HepG2 (cell line): ENCODE data around the gene ZNF821. TPM values are rescaled to one million over a fixed set of nuclear protein-coding genes. Genes with fewer than 3 reads are reported as not detected.
A peak's percentile ranks its signal among the peaks of the same experiment; 100 is the strongest.

Experiments
- ARID2 ChIP-seq: sonication (generic); formaldehyde crosslinking; IDR thresholded peaks from 2 replicates; pipeline ENCODE4 v1.8.1; 2022; ENCODE audit warnings: mild to moderate bottlenecking, missing genetic modification reagents, borderline replicate concordance
- BHLHE40 ChIP-seq: IDR thresholded peaks from 2 replicates; pipeline ENCODE4 v1.6.1; 2011; ENCODE audit warnings: low read length, improper control_type of control experiment
- DR1 ChIP-seq: sonication (generic); formaldehyde crosslinking; IDR thresholded peaks from 2 replicates; pipeline ENCODE4 v1.8.0; 2021; ENCODE audit warnings: mild to moderate bottlenecking, missing genetic modification reagents, inconsistent platforms
- E2F1 ChIP-seq: sonication (generic); formaldehyde crosslinking; IDR thresholded peaks from 2 replicates; pipeline ENCODE4 v1.5.0; 2020; ENCODE audit warnings: missing genetic modification reagents
- FOXJ3 ChIP-seq: sonication (generic); formaldehyde crosslinking; IDR thresholded peaks from 2 replicates; pipeline ENCODE4 v1.4.0; 2020; ENCODE audit warnings: missing genetic modification reagents, mild to moderate bottlenecking, borderline replicate concordance
- KLF11 ChIP-seq: IDR thresholded peaks from 2 replicates; pipeline ENCODE4 v1.6.1; 2016; ENCODE audit warnings: missing compliant biosample characterization
- MBNL3 ChIP-seq: fragments of 250-450 bp; sonication (Bioruptor Pico); conservative IDR thresholded peaks from 2 replicates; pipeline ENCODE4 v1.8.0; 2022; ENCODE audit warnings: mild to moderate bottlenecking, inconsistent platforms
- MTERF4 ChIP-seq: sonication (generic); formaldehyde crosslinking; IDR thresholded peaks from 2 replicates; pipeline ENCODE4 v1.8.0; 2023; ENCODE audit warnings: mild to moderate bottlenecking, missing genetic modification reagents
- NFATC3 ChIP-seq: sonication (generic); formaldehyde crosslinking; IDR thresholded peaks from 2 replicates; pipeline ENCODE4 v1.5.1; 2020; ENCODE audit warnings: mild to moderate bottlenecking, missing genetic modification reagents
- SMAD3 ChIP-seq: sonication (generic); formaldehyde crosslinking; IDR thresholded peaks from 2 replicates; pipeline ENCODE4 v1.4.0; 2020; ENCODE audit warnings: missing genetic modification reagents
- SMARCC2 ChIP-seq: fragments of 450-650 bp; IDR thresholded peaks from 2 replicates; pipeline ENCODE4 v1.6.1; 2017; ENCODE audit warnings: antibody characterized with exemption, mild to moderate bottlenecking
- SNRNP70 ChIP-seq: fragments of 200-400 bp; formaldehyde crosslinking; IDR thresholded peaks from 2 replicates; pipeline ENCODE4 v1.6.1; 2017; ENCODE audit warnings: mild to moderate bottlenecking, low read depth, low read length, moderate library complexity
- SYNCRIP ChIP-seq: fragments of 200-400 bp; formaldehyde crosslinking; IDR thresholded peaks from 2 replicates; pipeline ENCODE4 v1.6.1; 2018; ENCODE audit warnings: mild to moderate bottlenecking, low read depth, low read length; ENCODE audit not compliant: insufficient read depth
- TGIF2 ChIP-seq: IDR thresholded peaks from 2 replicates; pipeline ENCODE4 v1.6.1; 2016; ENCODE audit warnings: control low read depth, missing compliant biosample characterization
- ZBTB2 ChIP-seq: sonication (generic); formaldehyde crosslinking; IDR thresholded peaks from 2 replicates; pipeline ENCODE4 v1.8.0; 2022; ENCODE audit warnings: low read depth, missing genetic modification reagents
- ZNF782 ChIP-seq: sonication (generic); formaldehyde crosslinking; IDR thresholded peaks from 2 replicates; pipeline ENCODE4 v1.4.0; 2020; ENCODE audit warnings: missing genetic modification reagents, mild to moderate bottlenecking, borderline replicate concordance
- ZNF891 ChIP-seq: sonication (generic); formaldehyde crosslinking; IDR thresholded peaks from 2 replicates; pipeline ENCODE4 v1.5.0; 2020; ENCODE audit warnings: mild to moderate bottlenecking, missing genetic modification reagents
- polyA plus RNA-seq, 8 experiments: library from polyadenylated mRNA; depleted of rRNA in 3 of 8; stranded (reverse) in 7 of 8; unstranded in 1 of 8; fragments of >200 nt; fragmentation: Illumina TruSeq in 4 of 8; extraction: Trizol in 4 of 8; gene quantifications; 2 replicates each; pipeline versions ENCODE4 v1.2.1 to v1.2.3, GENCODE V29; 2011 to 2016; ENCODE audit warnings: low read depth in 4 of 8, missing spikeins in 1 of 8, mixed read lengths in 1 of 8; ENCODE audit not compliant: insufficient read depth in 1 of 8
- total RNA-seq, 5 experiments: library from RNA; depleted of rRNA; stranded (reverse); fragments of >200 nt; fragmentation: Illumina TruSeq; extraction: Trizol; gene quantifications; 2 replicates each; pipeline ENCODE4 v1.2.3, GENCODE V29; 2016; ENCODE audit warnings: low read depth in 1 of 5
- TF ChIP-seq, protein P1 (sequence below): sonication (generic); formaldehyde crosslinking; IDR thresholded peaks from 2 replicates; pipeline ENCODE4 v1.4.0; 2020; ENCODE audit warnings: mild to moderate bottlenecking, missing genetic modification reagents
- TF ChIP-seq, protein P2 (sequence below): sonication (generic); formaldehyde crosslinking; IDR thresholded peaks from 2 replicates; pipeline ENCODE4 v1.4.0; 2020; ENCODE audit warnings: missing genetic modification reagents, mild to moderate bottlenecking, borderline replicate concordance
- TF ChIP-seq, protein P3 (sequence below): sonication (generic); formaldehyde crosslinking; IDR thresholded peaks from 2 replicates; pipeline ENCODE4 v1.5.0; 2020; ENCODE audit warnings: missing genetic modification reagents, mild to moderate bottlenecking, borderline replicate concordance
- TF ChIP-seq, protein P4 (sequence below): sonication (generic); formaldehyde crosslinking; IDR thresholded peaks from 2 replicates; pipeline ENCODE4 v1.8.0; 2022; ENCODE audit warnings: mild to moderate bottlenecking, missing genetic modification reagents, moderate library complexity

The ZNF821 gene
- total and polyA plus RNA-seq, 2 of the 13 experiments (the other 11 are each of a cell fraction or from before 2014, with no cell fraction given), result 7.0 to 9.1 TPM

GRCh38 chr16:71882505-71883167 lies 1.3 kb downstream of the ZNF821 start (continued):
- TF ChIP-seq DR1 (CRISPR knock-in tag), result no peak
- no peak for TF ChIP-seq SMAD3
- no peak for TF ChIP-seq BHLHE40
- 0 out of 2 replicates have a peak, but pooled peaks have one; percentile 40 for TF ChIP-seq NFATC3
- TF ChIP-seq SYNCRIP, result no peak
- TF ChIP-seq, protein P1, sequence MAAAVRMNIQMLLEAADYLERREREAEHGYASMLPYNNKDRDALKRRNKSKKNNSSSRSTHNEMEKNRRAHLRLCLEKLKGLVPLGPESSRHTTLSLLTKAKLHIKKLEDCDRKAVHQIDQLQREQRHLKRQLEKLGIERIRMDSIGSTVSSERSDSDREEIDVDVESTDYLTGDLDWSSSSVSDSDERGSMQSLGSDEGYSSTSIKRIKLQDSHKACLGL (CRISPR knock-in tag), result no peak
- TF ChIP-seq, protein P2, sequence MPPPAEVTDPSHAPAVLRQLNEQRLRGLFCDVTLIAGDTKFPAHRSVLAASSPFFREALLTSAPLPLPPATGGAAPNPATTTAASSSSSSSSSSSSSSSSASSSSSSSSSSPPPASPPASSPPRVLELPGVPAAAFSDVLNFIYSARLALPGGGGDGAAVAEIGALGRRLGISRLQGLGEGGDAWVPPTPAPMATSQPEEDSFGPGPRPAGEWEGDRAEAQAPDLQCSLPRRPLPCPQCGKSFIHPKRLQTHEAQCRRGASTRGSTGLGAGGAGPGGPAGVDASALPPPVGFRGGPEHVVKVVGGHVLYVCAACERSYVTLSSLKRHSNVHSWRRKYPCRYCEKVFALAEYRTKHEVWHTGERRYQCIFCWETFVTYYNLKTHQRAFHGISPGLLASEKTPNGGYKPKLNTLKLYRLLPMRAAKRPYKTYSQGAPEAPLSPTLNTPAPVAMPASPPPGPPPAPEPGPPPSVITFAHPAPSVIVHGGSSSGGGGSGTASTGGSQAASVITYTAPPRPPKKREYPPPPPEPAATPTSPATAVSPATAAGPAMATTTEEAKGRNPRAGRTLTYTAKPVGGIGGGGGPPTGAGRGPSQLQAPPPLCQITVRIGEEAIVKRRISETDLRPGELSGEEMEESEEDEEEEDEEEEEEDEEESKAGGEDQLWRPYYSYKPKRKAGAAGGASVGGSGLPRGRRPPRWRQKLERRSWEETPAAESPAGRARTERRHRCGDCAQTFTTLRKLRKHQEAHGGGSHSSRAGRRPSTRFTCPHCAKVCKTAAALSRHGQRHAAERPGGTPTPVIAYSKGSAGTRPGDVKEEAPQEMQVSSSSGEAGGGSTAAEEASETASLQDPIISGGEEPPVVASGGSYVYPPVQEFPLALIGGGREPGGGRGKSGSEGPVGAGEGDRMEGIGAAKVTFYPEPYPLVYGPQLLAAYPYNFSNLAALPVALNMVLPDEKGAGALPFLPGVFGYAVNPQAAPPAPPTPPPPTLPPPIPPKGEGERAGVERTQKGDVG (CRISPR knock-in tag), result no peak
- no peak for TF ChIP-seq MBNL3 (CRISPR knock-in tag)
- no peak for TF ChIP-seq SMARCC2
- TF ChIP-seq ZNF891 (CRISPR knock-in tag), result no peak
- TF ChIP-seq ARID2 (CRISPR knock-in tag), result no peak
- TF ChIP-seq, protein P3, sequence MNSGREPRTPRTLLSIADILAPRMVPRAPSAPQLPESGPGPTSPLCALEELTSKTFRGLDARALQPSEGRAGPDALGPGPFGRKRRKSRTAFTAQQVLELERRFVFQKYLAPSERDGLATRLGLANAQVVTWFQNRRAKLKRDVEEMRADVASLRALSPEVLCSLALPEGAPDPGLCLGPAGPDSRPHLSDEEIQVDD (CRISPR knock-in tag), result no peak
- no peak for TF ChIP-seq SNRNP70
- no peak for TF ChIP-seq KLF11 (CRISPR knock-in tag)
- TF ChIP-seq ZNF782, result 0 out of 2 replicates have a peak, but pooled peaks have one; percentile 43
- TF ChIP-seq FOXJ3 (CRISPR knock-in tag), result no peak
- TF ChIP-seq ZBTB2 (CRISPR knock-in tag), result no peak
- no peak; the same call in 1 of the 2 replicates for TF ChIP-seq TGIF2 (CRISPR knock-in tag)
- no peak for TF ChIP-seq E2F1 (CRISPR knock-in tag)
- TF ChIP-seq, protein P4, sequence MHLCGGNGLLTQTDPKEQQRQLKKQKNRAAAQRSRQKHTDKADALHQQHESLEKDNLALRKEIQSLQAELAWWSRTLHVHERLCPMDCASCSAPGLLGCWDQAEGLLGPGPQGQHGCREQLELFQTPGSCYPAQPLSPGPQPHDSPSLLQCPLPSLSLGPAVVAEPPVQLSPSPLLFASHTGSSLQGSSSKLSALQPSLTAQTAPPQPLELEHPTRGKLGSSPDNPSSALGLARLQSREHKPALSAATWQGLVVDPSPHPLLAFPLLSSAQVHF (CRISPR knock-in tag), result no peak
- TF ChIP-seq MTERF4 (CRISPR knock-in tag), result no peak
